ENCODE results near the gene OR9K2. TPM values are rescaled to one million over a fixed set of nuclear protein-coding genes. Genes with fewer than 3 reads are reported as not detected.

Gene OR9K2
- total RNA-seq, 2 experiments from 2014 or later = not detected

Other genes starting within 250 kb of the OR9K2 start
- 10 to 100 TPM; 43.9 to 45.1 TPM for gene TESPA1, start 141.6 kb upstream of the OR9K2 start, total RNA-seq
- gene NEUROD4, start 106.4 kb upstream of the OR9K2 start, total RNA-seq = not detected
- gene OR10A7, start 94.6 kb downstream of the OR9K2 start, total RNA-seq = not detected
- not detected for gene OR6C74, start 118.2 kb downstream of the OR9K2 start, total RNA-seq
- not detected for gene OR6C6, start 170.2 kb downstream of the OR9K2 start, total RNA-seq
- gene OR6C1, start 187.9 kb downstream of the OR9K2 start, total RNA-seq = not detected
- not detected for gene OR6C3, start 204.3 kb downstream of the OR9K2 start, total RNA-seq
- not detected for gene OR6C75, start 236.6 kb downstream of the OR9K2 start, total RNA-seq